Hepatocyte (in vitro differentiated cells): ENCODE measurements around the gene CARD14. TPM values are rescaled to one million over a fixed set of nuclear protein-coding genes. Genes with fewer than 3 reads are reported as not detected.

Source experiments
- DNase-seq: peaks from one replicate; pipeline ENCODE4 v3.0.0-alpha.2; 2016; ENCODE audit warnings: low spot score
- H2AFZ ChIP-seq: fragments of 200-600 bp; sonication (generic); 2 replicates; pipeline ENCODE4 v1.6.0; 2016; ENCODE audit warnings: antibody characterized with exemption, mild to moderate bottlenecking
- H3K27ac ChIP-seq: fragments of 200-600 bp; sonication (generic); 2 replicates; pipeline ENCODE4 v1.5.1; 2016; ENCODE audit warnings: mild to moderate bottlenecking
- H3K27me3 ChIP-seq: fragments of 200-600 bp; sonication (generic); 2 replicates; pipeline ENCODE4 v1.6.1; 2016
- H3K36me3 ChIP-seq: fragments of 200-600 bp; sonication (generic); replicated peaks from 2 replicates; pipeline ENCODE4 v1.5.1; 2016; ENCODE audit warnings: low read depth; ENCODE audit not compliant: insufficient read depth
- H3K4me1 ChIP-seq: fragments of 200-600 bp; sonication (generic); 2 replicates; pipeline ENCODE4 v1.5.1; 2016; ENCODE audit warnings: mild to moderate bottlenecking, moderate library complexity; ENCODE audit not compliant: insufficient read depth
- H3K4me2 ChIP-seq: fragments of 200-600 bp; sonication (generic); 2 replicates; pipeline ENCODE4 v1.6.0; 2016
- H3K4me3 ChIP-seq: fragments of 200-600 bp; sonication (generic); 2 replicates; pipeline ENCODE4 v1.5.1; 2016; ENCODE audit warnings: mild to moderate bottlenecking
- H3K79me2 ChIP-seq: fragments of 200-600 bp; sonication (generic); 2 replicates; pipeline ENCODE4 v1.6.0; 2017; ENCODE audit warnings: mild to moderate bottlenecking
- H3K9me2 ChIP-seq: fragments of 200-600 bp; sonication (generic); replicated peaks from 2 replicates; pipeline ENCODE4 v1.6.0; 2017; ENCODE audit warnings: mild to moderate bottlenecking; ENCODE audit not compliant: insufficient read depth
- H3K9me3 ChIP-seq: fragments of 200-600 bp; sonication (generic); 2 replicates; pipeline ENCODE4 v1.5.1; 2016; ENCODE audit warnings: low read depth, mild to moderate bottlenecking
- H4K20me1 ChIP-seq: fragments of 200-600 bp; sonication (generic); 2 replicates; pipeline ENCODE4 v1.6.0; 2016; ENCODE audit warnings: mild to moderate bottlenecking; ENCODE audit not compliant: insufficient read depth, poor library complexity, severe bottlenecking
- EZH2 ChIP-seq: fragments of 200-600 bp; sonication (generic); IDR thresholded peaks from 2 replicates; pipeline ENCODE4 v1.6.1; 2016; ENCODE audit warnings: antibody characterized with exemption, mild to moderate bottlenecking, borderline replicate concordance
- EZH2phosphoT487 ChIP-seq: fragments of 200-600 bp; sonication (generic); IDR thresholded peaks from one replicate; pipeline ENCODE4 v1.6.1; 2018; ENCODE audit warnings: antibody characterized with exemption, mild to moderate bottlenecking, low read depth, moderate library complexity; ENCODE audit not compliant: unreplicated experiment, severe bottlenecking
- WGBS: methylation state at CpG from one replicate; pipeline ENCODE4 v1.1.6; 2016; ENCODE audit warnings: low lambda C conversion rate; ENCODE audit errors: missing lambda C conversion rate; 5-methylcytosine and 5-hydroxymethylcytosine counted together
- polyA plus RNA-seq: library from polyadenylated mRNA; unstranded; fragments of >200 nt; fragmentation: Nextera tagmentation; extraction: Ambion mirVana; gene quantifications from 2 replicates; pipeline ENCODE4 v1.2.1, GENCODE V29; 2016
- total RNA-seq: library from RNA; depleted of rRNA; stranded (reverse); fragments of >200 nt; gene quantifications from 2 replicates; pipeline ENCODE4 v1.2.3, GENCODE V29; 2014
- TF ChIP-seq, protein P1 (sequence below): fragments of 200-600 bp; sonication (generic); IDR thresholded peaks from 2 replicates; pipeline ENCODE4 v1.5.1; 2016; ENCODE audit warnings: antibody characterized with exemption, mild to moderate bottlenecking; ENCODE audit not compliant: poor library complexity

The CARD14 gene
- total and polyA plus RNA-seq, 2 experiments from 2014 or later: 0.17 TPM

DNA sequence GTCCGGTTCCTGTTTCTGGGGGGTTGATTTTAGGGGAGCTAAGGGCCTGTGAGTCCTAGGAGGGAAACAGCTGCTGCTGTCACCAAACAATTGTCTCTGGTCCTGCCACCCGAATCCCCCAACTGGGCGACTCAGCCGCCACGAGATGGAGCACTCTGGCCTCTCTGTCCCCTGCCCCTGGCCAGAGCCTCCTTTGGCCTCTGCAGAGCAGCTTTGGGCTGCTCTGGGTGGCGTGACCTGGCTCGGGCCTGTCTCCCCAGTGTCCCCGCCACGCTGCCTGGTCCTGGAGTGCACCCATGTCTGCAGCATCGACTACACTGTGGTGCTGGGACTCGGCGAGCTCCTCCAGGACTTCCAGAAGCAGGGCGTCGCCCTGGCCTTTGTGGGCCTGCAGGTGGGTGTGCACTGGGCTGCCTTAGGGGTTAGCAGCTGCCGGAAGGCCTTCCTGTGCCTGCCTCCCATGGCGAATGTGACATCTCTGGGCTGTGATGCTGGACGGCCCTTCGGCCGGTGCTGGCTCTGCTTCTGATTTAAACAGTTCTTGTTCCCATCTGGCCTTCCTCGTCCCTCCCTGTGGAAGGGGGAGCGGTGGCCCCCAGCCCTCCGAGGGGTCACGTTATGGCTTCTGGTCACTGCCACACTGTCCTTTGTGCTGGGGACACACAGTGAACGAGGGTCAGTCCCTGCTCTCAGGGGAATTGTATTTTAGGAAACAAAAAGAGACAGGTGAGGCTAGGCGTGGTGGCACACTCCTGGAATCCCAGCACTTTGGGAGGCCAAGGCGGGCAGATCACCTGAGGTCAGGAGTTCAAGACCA is 79.3 kb downstream of the CARD14 start:
- no peaks in the 10 kb centered on the region for H4K20me1 ChIP-seq
- no peak for TF ChIP-seq EZH2phosphoT487
- no peak for TF ChIP-seq EZH2
- TF ChIP-seq, protein P1, sequence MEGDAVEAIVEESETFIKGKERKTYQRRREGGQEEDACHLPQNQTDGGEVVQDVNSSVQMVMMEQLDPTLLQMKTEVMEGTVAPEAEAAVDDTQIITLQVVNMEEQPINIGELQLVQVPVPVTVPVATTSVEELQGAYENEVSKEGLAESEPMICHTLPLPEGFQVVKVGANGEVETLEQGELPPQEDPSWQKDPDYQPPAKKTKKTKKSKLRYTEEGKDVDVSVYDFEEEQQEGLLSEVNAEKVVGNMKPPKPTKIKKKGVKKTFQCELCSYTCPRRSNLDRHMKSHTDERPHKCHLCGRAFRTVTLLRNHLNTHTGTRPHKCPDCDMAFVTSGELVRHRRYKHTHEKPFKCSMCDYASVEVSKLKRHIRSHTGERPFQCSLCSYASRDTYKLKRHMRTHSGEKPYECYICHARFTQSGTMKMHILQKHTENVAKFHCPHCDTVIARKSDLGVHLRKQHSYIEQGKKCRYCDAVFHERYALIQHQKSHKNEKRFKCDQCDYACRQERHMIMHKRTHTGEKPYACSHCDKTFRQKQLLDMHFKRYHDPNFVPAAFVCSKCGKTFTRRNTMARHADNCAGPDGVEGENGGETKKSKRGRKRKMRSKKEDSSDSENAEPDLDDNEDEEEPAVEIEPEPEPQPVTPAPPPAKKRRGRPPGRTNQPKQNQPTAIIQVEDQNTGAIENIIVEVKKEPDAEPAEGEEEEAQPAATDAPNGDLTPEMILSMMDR: no peak

DNA sequence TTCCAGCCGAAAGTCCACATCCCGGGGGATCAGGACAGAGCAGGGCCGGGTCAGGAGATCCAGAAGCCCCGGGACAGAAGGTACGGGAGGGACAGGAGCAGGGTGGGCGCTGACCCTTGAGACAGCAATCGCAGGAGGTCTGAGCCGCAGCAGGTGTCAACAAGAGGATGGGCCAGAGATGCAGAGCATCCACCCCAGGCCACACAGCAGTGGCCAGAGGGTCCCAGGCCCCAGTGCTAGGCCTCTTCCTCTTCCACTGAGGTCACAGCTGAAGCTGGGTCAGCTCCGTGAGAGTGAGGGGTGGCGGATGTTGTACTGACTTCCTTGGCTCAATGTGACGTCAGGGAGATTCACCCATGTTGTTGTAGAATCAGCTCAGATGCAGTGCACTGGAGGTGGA is 82.1 kb downstream of the CARD14 start:
- H3K36me3 ChIP-seq: no peaks in the 10 kb centered on the region

More for the DNA sequence above, 79.3 kb downstream of the CARD14 start:
- Histone ChIP-seq H3K4me3 (no peak overlapping the region), H3K36me3 (no peaks in the 10 kb centered on the region), H3K4me1 (no peaks in the 10 kb centered on the region), H2AFZ (no peak overlapping the region), H3K79me2 (no peaks in the 10 kb centered on the region), H3K9me3 (no peaks in the 10 kb centered on the region), H3K9me2 (no peaks in the 10 kb centered on the region), H3K27ac (no peak overlapping the region), H3K27me3 (no peaks in the 10 kb centered on the region), H3K4me2 (no peak overlapping the region)
- 93% methylated on average over 26 of the region's 26 CpGs for WGBS
- no peak for DNase-seq

DNA sequence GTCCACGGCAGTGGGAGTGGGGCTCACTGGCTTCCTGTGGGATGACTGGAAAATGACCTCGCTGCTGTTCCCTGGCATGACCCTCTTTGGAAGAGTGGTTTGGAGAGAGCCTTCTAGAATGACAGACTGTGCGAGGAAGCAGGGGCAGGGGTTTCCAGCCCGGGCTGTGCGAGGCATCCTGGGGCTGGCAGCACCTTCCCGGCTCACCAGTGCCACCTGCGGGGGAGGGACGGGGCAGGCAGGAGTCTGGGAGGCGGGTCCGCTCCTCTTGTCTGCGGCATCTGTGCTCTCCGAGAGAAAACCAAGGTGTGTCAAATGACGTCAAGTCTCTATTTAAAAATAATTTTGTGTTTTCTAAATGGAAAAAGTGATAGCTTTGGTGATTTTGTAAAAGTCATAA is 83.0 kb downstream of the CARD14 start:
- WGBS: 76% methylated on average over 13 of the region's 13 CpGs
- no peaks in the 10 kb centered on the region for H4K20me1 ChIP-seq
- no peaks in the 10 kb centered on the region for H3K9me3 ChIP-seq
- no peak for DNase-seq
- H3K9me2 ChIP-seq: no peaks in the 10 kb centered on the region
- no peak overlapping the region for H3K4me3 ChIP-seq
- no peaks in the 10 kb centered on the region for H3K36me3 ChIP-seq
- no peak overlapping the region for H3K27ac ChIP-seq
- no peak overlapping the region for H3K4me2 ChIP-seq
- TF ChIP-seq, protein P1: peak; percentile 31
- TF ChIP-seq EZH2: no peak
- TF ChIP-seq EZH2phosphoT487: no peak
- H2AFZ ChIP-seq: no peak overlapping the region
- peaks cover 11% of the 10 kb centered on the region for H3K4me1 ChIP-seq
- H3K27me3 ChIP-seq: no peaks in the 10 kb centered on the region
- no peaks in the 10 kb centered on the region for H3K79me2 ChIP-seq

More for the DNA sequence above, 82.1 kb downstream of the CARD14 start:
- no peaks in the 10 kb centered on the region for H3K9me3 ChIP-seq
- H3K79me2 ChIP-seq: no peaks in the 10 kb centered on the region
- no peaks in the 10 kb centered on the region for H3K27me3 ChIP-seq
- H3K4me2 ChIP-seq: no peak overlapping the region
- H3K9me2 ChIP-seq: no peaks in the 10 kb centered on the region
- no peak overlapping the region for H2AFZ ChIP-seq
- H3K4me1 ChIP-seq: peaks cover 11% of the 10 kb centered on the region
- no peak overlapping the region for H3K4me3 ChIP-seq
- TF ChIP-seq EZH2phosphoT487: no peak
- TF ChIP-seq, protein P1: no peak
- TF ChIP-seq EZH2: no peak
- no peak overlapping the region for H3K27ac ChIP-seq
- no peaks in the 10 kb centered on the region for H4K20me1 ChIP-seq
- no peak for DNase-seq
- WGBS: 97% methylated on average over 11 of the region's 11 CpGs
